ENCODE results near the gene GPR179.
"Not testable (repeated sequence)": the region's sequence is repeated elsewhere in the genome, so short reads cannot be mapped to it uniquely, and the experiment has no call there.

DNA sequence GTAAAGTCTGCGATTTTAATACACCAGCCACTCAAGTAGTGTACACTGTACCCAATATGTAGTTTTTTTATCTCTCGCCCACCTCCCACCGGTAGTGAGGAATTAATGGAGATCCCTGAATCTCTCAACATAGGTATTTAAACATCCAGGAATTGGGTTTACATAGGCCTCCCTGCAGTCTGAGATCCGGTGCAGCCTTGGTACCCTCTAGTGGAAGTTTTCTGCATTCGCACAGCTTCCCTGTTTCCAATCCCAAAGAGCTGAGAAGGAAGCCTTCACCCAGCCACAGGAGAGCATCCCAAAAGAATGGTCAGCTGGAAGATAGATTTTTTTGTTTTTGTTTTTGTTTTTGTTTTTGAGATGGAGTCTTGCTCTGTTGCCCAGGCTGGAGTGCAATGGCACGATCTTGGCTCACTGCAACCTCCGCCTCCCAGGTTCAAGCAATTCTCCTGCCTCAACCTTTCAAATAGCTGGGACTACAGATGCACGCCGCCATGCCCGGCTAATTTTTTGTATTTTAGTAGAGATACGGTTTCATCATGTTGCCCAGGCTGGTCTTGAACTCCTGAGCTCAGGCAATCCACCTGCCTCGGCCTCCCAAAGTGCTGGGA, 55.4 kb downstream of the GPR179 start:
- not testable (repeated sequence) for TF ChIP-seq RFX5 (IDR thresholded peaks at IDR 0.05); RARB (CRISPR knock-in tag; IDR thresholded peaks at IDR 0.05); CEBPB (IDR thresholded peaks at IDR 0.05); CBX8 (IDR thresholded peaks at IDR 0.05); CBX2 (IDR thresholded peaks at IDR 0.05; ENCODE audit: borderline replicate concordance, low read depth); ZC3H11A (IDR thresholded peaks at IDR 0.05); POLR2AphosphoS2 (conservative IDR thresholded peaks at IDR 0.05; ENCODE audit: low read length); NR3C1 (IDR thresholded peaks at IDR 0.05)
- TF ChIP-seq, protein P1, sequence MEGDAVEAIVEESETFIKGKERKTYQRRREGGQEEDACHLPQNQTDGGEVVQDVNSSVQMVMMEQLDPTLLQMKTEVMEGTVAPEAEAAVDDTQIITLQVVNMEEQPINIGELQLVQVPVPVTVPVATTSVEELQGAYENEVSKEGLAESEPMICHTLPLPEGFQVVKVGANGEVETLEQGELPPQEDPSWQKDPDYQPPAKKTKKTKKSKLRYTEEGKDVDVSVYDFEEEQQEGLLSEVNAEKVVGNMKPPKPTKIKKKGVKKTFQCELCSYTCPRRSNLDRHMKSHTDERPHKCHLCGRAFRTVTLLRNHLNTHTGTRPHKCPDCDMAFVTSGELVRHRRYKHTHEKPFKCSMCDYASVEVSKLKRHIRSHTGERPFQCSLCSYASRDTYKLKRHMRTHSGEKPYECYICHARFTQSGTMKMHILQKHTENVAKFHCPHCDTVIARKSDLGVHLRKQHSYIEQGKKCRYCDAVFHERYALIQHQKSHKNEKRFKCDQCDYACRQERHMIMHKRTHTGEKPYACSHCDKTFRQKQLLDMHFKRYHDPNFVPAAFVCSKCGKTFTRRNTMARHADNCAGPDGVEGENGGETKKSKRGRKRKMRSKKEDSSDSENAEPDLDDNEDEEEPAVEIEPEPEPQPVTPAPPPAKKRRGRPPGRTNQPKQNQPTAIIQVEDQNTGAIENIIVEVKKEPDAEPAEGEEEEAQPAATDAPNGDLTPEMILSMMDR (IDR thresholded peaks at IDR 0.05) = peak; percentile 44
- TF ChIP-seq, protein P2, sequence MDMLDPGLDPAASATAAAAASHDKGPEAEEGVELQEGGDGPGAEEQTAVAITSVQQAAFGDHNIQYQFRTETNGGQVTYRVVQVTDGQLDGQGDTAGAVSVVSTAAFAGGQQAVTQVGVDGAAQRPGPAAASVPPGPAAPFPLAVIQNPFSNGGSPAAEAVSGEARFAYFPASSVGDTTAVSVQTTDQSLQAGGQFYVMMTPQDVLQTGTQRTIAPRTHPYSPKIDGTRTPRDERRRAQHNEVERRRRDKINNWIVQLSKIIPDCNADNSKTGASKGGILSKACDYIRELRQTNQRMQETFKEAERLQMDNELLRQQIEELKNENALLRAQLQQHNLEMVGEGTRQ (IDR thresholded peaks at IDR 0.05) = not testable (repeated sequence)
- TF ChIP-seq, protein P3, sequence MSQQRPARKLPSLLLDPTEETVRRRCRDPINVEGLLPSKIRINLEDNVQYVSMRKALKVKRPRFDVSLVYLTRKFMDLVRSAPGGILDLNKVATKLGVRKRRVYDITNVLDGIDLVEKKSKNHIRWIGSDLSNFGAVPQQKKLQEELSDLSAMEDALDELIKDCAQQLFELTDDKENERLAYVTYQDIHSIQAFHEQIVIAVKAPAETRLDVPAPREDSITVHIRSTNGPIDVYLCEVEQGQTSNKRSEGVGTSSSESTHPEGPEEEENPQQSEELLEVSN (IDR thresholded peaks at IDR 0.05; ENCODE audit: borderline replicate concordance, low read depth) = not testable (repeated sequence)
- peak; percentile 58 to 61 for TF ChIP-seq RAD21 (conservative IDR thresholded peaks at IDR 0.05 in 1 of 2, IDR thresholded peaks at IDR 0.05 in 1 of 2)
- TF ChIP-seq, protein P4, sequence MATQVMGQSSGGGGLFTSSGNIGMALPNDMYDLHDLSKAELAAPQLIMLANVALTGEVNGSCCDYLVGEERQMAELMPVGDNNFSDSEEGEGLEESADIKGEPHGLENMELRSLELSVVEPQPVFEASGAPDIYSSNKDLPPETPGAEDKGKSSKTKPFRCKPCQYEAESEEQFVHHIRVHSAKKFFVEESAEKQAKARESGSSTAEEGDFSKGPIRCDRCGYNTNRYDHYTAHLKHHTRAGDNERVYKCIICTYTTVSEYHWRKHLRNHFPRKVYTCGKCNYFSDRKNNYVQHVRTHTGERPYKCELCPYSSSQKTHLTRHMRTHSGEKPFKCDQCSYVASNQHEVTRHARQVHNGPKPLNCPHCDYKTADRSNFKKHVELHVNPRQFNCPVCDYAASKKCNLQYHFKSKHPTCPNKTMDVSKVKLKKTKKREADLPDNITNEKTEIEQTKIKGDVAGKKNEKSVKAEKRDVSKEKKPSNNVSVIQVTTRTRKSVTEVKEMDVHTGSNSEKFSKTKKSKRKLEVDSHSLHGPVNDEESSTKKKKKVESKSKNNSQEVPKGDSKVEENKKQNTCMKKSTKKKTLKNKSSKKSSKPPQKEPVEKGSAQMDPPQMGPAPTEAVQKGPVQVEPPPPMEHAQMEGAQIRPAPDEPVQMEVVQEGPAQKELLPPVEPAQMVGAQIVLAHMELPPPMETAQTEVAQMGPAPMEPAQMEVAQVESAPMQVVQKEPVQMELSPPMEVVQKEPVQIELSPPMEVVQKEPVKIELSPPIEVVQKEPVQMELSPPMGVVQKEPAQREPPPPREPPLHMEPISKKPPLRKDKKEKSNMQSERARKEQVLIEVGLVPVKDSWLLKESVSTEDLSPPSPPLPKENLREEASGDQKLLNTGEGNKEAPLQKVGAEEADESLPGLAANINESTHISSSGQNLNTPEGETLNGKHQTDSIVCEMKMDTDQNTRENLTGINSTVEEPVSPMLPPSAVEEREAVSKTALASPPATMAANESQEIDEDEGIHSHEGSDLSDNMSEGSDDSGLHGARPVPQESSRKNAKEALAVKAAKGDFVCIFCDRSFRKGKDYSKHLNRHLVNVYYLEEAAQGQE (IDR thresholded peaks at IDR 0.05) = not testable (repeated sequence)
